Germinal center (tissue), 1 donor: ENCODE measurements around the gene AGPAT4.
"Not testable (repeated sequence)": the region's sequence is repeated elsewhere in the genome, so short reads cannot be mapped to it uniquely, and the experiment has no call there.

Experiments
- DNase-seq: peaks from one replicate; pipeline ENCODE4 v3.0.0; 2012; ENCODE audit warnings: mixed read lengths, low spot score

AGPAT4 gene

DNA sequence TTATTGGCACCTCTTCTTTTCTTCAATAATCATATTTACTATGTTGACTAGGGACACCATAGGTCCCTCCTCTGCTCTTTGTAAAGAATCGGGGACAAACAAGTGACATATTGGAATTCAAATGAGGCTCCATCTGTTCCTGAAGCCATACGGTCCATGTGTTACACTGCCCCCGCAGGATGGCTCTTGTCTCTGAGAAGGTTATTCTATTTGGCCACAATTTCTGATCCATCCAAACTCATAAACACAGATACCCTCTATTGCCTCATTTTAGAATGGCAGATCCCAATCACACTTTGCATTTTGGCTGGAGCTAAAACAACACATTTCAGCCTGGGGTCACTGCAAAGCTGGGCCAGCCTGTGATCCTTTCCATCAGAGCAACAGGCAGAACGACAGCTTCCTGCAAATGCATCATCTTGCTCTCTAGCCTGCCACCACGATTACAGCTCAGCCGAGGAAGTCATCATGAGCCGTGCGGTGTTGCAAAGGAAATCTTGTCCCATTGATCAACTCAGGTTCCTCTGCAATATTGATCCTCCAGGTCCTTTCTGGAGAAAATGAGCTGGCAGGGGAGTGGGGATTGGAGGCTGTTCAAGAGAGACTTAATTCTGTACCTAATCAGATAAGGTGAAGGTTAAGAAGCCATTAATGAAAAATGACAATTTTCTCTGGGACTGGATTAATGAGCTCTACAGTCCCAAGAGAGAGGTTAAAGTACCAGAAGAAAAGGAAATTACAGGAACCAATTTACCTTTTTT, 73.1 kb downstream of the AGPAT4 start:
- no peak for DNase-seq

DNA sequence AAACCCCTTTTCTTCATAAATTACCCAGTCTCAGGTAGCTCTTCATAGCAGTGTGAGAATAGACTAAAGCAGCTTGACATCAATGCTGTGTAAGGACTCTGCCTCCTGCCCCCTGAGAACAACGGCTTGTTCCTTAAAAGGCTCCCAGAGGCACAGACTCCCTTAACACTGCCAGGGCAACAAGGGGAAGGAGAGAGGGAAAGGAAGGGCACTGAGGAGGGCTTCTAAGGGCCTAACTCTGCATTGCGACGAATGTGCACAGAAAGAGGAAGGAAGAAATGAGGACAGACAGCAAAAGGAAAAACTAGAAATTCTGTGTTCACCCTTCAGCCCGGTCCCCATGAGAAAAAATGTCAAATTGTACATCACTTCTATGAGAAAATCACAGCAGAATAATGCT, 74.0 kb downstream of the AGPAT4 start:
- DNase-seq, result no peak

DNA sequence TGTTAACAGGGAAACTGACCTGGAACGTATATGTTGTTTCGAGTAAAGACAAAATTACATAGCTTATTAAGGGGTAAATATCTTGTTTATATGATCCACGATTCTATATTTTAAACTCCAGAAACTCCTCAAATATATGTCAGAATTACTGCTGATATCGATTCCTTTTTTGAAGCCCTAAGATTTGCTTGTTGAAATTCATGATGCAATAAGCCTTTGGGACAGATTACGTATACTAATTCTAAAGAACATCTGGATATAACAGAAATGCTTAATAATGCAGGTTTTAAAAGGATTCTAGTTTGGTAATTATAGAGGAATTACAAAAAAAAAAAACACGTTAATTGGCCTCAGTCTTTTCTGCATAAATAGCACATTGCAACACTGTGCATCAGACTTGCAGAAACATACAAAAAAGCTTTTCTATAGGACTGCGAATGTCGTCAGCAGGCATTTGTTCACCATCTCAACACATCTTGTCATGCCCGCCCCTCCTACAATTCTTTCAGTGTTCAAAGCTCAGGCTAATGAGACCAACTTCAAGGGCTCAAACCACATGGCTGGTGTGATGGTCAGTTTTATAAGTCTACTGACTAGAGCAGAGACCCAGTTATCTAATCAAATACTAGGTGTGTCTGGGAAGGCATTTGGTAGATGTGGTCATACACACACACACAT, 74.9 kb downstream of the AGPAT4 start:
- DNase-seq, result no peak

DNA sequence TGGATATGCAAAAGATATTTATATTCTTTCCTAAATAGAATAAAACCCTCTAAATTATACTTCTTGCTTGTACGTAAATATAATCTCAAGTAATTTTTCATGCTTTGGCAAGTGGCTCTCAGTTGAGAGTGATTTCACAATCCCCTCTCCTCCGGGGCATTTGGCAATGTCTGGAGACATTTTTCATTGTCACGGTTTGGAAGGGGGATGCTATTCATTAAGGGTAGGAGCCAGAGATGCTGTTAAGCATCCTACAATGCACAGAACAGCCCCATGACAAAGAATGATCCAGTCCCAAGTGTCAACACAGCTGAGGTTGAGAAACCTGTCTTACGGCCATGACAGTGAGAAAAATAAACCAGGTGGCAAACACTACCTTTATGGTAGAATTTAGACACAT, 75.7 kb downstream of the AGPAT4 start:
- DNase-seq, result no peak

DNA sequence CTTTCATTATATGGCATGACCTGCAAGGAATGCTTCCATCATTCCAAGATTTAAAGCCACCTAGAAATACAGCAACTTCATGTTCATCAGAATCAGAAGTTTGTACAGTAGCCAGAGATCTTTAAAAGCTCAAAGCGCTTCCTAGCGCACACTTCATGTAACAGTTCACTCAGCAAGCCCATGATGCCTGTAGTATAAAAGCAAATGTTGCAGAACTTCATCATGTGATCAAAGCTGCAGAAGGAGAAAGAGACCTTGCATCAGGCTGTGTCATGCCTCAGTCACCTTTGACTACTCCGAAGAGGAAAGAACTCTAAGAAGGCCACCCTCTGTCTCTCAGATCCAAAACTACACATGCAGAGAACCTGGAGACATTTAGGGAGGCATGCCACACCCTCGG, 78.5 kb downstream of the AGPAT4 start:
- no peak for DNase-seq

DNA sequence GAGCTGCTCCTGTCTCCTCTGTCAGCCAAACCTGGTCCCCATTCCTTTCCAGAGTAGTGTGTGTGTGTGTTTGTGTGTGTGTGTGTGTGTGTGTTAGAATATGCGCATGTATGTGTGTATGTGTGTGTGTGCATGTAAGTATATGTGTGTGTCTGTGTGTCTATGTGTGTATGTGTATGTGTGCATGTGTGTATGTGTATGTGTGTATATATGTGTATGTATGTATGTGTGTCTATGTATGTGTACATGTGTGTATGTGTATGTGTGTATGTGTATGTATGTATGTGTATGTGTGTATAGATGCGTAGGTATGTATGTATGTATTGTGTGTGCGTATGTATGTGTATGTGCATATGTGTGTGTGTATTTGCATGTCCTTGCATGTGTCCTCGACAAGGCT, 79.5 kb downstream of the AGPAT4 start:
- no peak for DNase-seq

DNA sequence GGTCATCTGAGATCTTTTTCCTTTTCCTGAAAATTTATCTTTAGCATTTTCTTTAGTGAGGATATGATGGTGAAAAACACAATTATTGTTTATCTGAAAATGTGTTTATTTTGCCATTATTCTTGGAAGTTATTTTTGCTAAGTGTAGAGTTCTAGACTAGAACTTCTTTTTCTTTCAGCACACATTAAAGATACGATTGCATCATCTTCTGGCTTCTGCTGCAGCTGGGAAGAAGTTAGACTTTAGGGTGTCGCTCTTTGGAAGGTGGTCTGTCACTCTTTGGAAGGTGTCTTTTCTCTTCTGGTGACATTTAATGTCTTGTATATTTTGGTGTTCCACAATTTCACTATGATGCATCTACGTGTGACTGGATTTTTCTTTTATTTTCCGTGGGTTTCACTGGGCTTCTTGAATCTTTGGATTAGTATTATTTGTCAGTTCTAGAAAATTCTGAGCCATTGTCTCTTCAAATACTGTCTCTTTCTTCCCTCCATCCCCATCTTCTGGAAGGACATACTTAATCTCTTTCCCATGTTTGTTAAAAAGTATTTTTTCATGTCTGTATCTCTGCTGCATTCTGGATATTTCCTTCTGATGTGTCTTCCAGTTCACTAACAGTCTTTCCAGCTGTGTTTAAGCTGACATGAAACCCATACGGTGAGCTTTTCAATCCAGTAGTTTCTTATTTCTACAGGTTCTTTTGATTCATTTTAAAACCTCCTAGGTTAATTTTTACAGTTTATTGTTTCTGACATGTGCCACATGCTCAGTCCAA, 81.0 kb downstream of the AGPAT4 start:
- DNase-seq, result no peak

DNA sequence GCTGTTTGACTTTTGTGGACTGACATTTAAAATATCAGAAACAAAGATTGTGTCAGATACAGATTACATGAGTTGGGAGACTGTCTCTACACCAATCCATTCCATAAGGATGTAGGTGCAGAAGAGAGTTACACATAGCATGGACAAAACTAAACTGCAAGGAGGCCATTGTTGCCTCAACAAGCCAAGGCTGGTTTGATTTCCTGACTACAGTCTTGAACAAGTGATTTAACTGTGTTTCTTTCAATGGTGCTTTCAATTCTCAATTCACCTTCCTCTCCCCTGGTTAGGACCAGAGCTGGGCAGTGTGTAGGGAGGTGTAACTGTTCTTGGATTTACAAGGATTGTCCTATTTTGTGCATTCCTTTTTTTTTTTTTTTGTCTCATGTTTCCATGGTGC, 82.2 kb downstream of the AGPAT4 start:
- no peak for DNase-seq

DNA sequence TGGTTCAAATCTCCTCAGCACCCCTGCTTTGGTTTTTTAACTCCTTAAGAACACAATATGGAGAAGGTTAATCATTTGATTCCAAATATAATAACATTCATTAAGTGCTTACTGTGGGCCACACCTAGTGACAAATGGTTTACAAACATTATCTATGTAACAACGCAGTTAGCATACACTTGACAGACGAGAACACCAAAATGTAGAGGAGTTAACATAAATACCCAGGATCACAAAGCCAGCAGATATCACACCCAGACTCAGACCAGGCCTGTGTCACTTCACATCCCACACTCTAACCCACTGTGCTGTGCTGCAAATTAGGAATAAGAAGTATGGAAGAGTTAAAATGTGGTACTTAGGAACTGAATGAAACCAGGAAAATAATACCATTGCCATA, 82.9 kb downstream of the AGPAT4 start:
- DNase-seq, result no peak

DNA sequence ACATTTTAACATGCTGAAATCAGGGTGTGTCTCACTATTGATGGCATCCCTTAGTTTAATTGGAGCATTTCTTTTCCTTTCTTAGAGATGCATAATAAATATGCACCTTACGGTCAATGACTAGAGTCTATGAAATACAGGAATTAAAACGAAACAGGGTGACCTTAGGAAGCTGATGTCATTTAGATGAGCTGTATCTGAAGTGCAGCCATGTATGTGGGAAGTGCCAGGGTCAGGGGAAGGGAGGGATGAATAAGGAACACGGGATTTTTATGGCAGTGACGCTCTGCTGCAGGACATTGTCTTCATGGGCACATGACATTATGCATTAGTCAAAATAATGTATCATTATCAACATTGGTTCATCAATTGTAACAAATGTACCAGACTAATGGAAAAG, 84.0 kb downstream of the AGPAT4 start:
- DNase-seq, result no peak

DNA sequence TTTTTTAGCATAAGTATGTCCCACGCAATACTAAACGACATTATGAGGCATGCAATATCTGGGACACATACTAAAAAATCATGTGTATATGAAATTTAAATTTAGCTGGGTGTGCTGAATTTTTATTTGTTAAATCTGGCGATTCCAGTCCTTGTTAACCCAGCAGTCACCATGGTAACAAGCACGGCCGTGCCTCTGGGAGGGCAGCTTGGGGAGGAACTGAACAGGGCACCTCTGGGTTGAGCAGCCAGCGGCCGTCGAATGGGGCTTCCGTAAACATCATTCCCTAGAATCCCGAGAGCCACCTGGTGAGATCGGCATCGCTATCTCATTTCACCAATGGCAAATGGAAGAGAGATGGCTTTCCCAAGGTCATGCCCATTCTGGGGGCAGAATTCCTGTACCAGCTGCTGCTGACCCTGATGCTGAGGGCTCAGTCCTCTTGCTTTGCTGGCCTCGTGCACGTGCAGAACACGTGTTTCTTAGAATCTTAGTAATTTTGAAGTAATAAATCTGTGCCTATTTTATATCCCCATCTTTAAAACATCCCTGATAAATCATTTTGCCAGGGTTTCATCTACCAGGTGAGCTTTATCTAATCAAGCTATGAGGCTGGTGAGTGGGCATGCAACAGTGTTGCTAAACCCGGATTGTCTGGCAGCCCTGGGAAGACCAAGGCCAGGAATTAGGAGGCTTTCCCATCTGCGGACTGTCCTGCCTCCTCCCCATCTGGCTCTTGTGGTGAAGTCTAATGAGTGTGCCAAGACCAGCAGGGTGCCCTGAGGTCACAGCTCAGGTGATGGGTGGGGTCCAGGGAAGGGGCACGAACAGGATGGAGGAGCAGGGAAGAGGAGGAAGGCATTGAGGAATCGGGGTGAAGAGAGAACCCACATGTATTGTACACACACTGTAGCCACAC, 85.1 kb downstream of the AGPAT4 start:
- no peak for DNase-seq

DNA sequence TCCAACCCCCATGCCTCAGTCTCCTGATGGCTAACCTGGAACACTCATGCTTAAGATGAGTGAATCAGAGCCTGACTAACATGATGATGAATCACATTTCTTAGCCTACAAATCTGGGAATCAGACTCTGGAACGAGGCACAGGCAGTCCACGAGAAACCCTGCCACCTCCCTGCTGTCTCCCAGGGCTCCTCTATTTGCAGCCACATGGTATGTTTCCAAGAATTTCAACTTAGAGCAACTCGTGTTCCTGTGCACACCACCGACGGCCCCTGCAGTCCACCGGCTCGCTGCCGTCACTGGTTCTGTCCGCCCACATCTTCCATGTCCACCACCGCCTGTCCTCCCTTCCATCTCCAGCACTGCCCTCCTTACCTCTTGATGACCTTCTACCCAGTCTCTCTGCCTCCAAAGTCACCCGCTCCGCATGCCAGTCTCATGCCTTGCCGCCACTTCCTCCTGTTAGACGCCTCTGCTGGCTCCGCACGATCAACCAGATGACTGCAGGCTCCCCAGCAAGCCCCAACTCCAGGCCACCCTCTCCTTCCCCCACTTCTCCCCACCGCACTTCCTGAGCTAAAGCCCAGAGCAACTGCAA, 87.6 kb downstream of the AGPAT4 start:
- DNase-seq, result no peak

DNA sequence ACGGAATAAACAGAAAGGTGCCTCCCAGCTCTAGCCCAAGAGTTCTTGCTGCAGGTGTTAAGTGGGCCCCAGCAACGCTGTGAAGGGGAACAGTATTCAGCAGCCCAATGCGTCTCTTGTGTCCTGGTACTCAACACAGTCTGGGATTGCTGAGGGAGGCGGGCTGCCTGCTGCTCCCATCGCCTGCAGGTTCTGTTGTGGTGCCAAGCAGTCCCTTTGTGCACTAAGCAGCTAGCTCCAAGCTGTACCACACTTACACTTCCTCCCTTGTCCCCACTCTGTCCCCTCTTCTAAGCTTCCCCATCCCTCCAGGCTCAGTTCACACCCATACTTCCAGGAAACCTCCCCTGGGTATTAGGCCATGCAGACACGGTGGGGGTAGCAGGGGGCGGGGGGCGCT, 92.7 kb downstream of the AGPAT4 start:
- no peak for DNase-seq

DNA sequence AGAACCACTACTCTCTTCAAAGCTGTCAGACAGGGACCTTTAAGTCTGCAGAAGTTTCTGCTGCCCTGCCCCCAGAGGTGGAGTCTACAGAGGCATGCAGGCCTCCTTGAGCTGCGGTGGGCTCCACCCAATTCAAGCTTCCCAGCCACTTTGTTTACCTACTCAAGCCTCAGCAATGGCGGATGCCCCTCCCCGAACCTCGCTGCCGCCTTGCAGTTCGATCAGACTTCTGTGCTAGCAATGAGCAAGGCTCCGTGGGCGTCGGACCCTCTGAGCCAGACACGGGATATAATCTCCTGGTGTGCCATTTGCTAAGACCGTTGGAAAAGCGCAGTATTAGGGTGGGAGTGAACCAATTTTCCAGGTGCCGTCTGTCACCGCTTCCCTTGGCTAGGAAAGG, 95.7 kb downstream of the AGPAT4 start:
- not testable (repeated sequence) for DNase-seq

DNA sequence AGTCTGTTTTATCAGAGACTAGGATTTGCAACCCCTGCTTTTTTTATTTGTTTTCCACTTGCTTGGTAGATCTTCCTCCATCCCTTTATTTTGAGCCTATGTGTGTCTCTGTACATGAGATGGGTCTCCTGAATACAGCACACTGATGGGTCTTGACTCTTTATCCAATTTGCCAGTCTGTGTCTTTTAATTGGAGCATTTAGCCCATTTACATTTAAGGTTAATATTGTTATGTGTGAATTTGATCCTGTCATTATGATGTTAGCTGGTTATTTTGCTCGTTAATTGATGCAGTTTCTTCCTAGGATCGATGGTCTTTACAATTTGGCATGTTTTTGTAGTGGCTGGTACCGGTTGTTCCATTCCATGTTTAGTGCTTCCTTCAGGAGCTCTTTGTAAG, 97.4 kb downstream of the AGPAT4 start:
- not testable (repeated sequence) for DNase-seq

DNA sequence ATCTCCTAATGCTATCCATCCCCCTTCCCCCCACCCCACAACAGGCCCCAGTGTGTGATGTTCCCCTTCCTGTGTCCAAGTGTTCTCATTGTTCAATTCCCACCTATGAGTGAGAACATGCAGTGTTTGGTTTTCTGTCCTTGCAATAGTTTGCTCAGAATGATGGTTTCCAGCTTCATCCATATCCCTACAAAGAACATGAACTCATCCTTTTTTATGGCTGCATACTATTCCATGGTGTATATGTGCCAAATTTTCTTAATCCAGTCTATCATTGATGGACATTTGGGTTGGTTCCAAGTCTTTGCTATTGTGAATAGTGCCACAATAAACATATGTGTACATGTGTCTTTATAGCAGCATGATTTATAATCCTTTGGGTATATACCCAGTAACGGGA, 101.1 kb downstream of the AGPAT4 start:
- DNase-seq, result not testable (repeated sequence)

DNA sequence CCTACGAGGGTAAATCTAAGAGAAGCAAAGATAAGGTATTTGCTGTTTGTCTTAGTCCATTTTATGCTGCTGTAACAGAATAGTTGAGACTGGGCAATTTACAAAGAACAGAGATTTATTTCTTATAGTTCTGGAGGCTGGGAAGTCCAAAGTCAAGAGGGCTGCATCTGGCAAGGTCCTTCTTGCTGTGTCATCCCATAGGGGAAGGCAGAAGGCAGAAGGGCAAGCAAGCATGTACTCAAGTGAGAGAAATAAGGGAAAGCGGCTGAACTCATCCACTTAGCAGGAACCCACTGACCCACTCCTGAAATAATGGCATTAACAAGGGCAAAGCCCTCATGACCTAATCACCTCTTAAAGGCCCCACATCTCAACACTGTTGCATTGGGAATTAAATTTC, 102.7 kb downstream of the AGPAT4 start:
- no peak for DNase-seq

DNA sequence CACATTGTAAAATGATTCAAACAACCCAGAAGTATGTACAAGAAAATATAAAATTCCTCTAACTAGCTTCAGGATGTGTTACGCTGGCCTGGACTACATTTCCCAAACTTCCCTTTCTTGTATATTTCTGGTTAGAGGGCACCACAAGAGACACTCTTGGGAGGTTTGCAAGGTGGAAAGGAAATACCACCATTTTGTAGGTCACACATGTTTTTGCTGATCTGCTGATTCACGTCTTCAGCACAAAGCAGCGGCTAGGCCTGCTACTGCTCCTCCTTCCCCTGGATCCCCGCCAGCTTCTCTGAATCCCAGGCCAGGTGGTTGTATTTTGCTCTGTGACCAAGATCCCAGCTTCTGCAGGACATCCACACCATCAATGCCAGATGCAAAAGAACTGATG, 104.2 kb downstream of the AGPAT4 start:
- no peak for DNase-seq

DNA sequence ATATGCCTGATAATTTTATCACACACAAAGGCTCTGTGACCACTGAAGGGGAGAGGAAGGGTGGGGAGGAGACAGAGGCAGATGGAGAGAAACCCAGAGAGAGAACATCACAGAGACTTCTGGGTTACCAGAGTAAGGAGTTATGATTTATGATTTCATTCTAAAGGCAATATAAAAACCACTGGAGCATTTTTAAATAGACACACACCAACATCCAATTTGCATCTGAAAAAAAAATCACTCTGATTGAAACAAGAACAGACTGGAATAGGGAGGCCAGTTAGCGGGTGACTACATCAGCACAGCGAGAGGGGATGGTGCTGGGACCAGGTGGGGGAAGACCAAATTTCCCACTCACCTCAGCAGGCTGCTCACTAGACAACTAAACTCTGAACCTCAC, 104.8 kb downstream of the AGPAT4 start:
- DNase-seq, result no peak

DNA sequence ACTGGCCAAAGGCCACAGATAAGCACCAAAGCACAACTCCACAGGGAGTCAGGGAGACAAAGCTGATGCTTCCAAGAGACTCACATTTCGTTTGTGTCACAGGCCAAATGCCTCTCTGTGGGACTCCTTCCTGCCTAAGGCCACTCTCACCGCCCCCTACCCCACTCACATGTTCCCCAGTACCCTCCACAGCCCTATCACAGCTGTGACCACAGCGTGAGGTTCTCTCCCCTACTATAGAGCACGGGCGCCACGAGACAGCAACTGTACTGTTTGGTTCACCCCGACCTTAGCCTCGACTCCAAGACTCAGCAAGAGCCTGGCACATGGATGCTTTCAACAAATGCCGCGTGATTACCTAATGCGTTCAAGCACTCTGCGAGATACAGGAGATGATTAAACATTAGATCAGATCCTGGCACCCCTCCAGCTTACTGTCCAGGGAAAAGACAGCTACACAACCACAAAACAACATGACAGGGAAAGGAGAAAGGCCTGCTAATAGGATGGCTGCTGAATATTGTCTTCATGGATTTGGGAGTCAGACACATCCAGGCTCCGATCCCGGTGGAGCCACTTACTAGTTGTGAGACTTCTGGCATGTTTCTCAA, 105.5 kb downstream of the AGPAT4 start:
- no peak for DNase-seq

DNA sequence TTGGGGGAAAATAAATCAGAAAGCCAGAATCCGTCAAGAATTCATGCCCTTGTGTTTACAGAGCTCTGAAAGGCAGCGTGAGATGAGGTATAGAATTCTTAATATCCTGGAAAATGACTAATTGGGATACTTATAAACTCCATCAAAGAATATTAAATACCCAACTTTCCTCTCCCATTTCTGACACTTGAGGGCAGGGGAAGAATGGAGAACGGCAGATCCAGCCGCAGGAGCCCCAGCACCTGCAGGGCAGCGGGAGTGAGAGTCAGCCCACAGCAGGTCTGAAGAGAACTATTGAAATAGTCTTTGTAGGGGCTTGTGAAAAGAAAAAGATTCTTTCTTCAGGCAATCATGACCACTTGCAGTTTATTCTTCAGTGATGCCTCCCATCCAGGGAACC, 107.2 kb downstream of the AGPAT4 start:
- no peak for DNase-seq
